Liver (tissue), 9 donors: ENCODE results near the gene PPM1B. TPM values are rescaled to one million over a fixed set of nuclear protein-coding genes. Genes with fewer than 3 reads are reported as not detected.
"Not testable (repeated sequence)": the region's sequence is repeated elsewhere in the genome, so short reads cannot be mapped to it uniquely, and the experiment has no call there.

Experiments
- DNase-seq: peaks from one replicate; pipeline ENCODE4 v3.0.0-alpha.2; 2017; ENCODE audit warnings: low spot score
- H3K27ac ChIP-seq, 2 donors: one replicate each; pipeline ENCODE4 v1.7.0; 2013; ENCODE audit warnings: inconsistent platforms in 2 of 2, low read length in 2 of 2, control low read depth in 1 of 2, low read depth in 1 of 2, mild to moderate bottlenecking in 1 of 2
- H3K27me3 ChIP-seq, 4 donors: one replicate each; pipeline versions ENCODE4 v1.6.1 to v1.7.0; 2013; ENCODE audit warnings: low read length in 3 of 4, inconsistent platforms in 1 of 4, mild to moderate bottlenecking in 1 of 4, moderate library complexity in 1 of 4; ENCODE audit not compliant: control insufficient read depth in 4 of 4, insufficient read depth in 4 of 4
- H3K36me3 ChIP-seq, 4 donors: one replicate each; pipeline versions ENCODE4 v1.6.1 to v1.7.0; 2013; ENCODE audit warnings: low read length in 3 of 4, mild to moderate bottlenecking in 3 of 4, low read depth in 1 of 4, moderate library complexity in 1 of 4; ENCODE audit not compliant: control insufficient read depth in 4 of 4, insufficient read depth in 3 of 4
- H3K4me1 ChIP-seq, 4 donors: one replicate each; pipeline versions ENCODE4 v1.6.1 to v1.7.0; 2013; ENCODE audit warnings: low read length in 3 of 4, mild to moderate bottlenecking in 3 of 4, moderate library complexity in 1 of 4; ENCODE audit not compliant: control insufficient read depth in 4 of 4, insufficient read depth in 4 of 4
- H3K4me3 ChIP-seq, 3 donors: one replicate each; pipeline versions ENCODE4 v1.6.1 to v1.7.0; 2013; ENCODE audit warnings: low read length in 3 of 3, control low read depth in 1 of 3, low read depth in 1 of 3, mild to moderate bottlenecking in 1 of 3
- H3K9ac ChIP-seq, 2 donors: one replicate each; pipeline ENCODE4 v1.7.0; 2013; ENCODE audit warnings: low read length in 2 of 2, mild to moderate bottlenecking in 2 of 2, moderate library complexity in 2 of 2, control low read depth in 1 of 2, low read depth in 1 of 2
- H3K9me3 ChIP-seq, 4 donors: one replicate each; pipeline versions ENCODE4 v1.6.1 to v1.7.0; 2013; ENCODE audit warnings: low read length in 3 of 4; ENCODE audit not compliant: control insufficient read depth in 4 of 4
- FOXA1 ChIP-seq: IDR thresholded peaks from 2 replicates; pipeline ENCODE4 v1.6.1; 2016; ENCODE audit warnings: antibody characterized with exemption
- HNF4A ChIP-seq, 2 donors: conservative IDR thresholded peaks; 2 replicates each; pipeline ENCODE4 v1.6.1; 2016; ENCODE audit warnings: antibody characterized with exemption in 2 of 2, mild to moderate bottlenecking in 2 of 2
- HNF4G ChIP-seq: IDR thresholded peaks from 2 replicates; pipeline ENCODE4 v1.6.1; 2016; ENCODE audit warnings: antibody characterized with exemption
- JUND ChIP-seq, 2 donors: IDR thresholded peaks; 2 replicates each; pipeline ENCODE4 v1.6.1; 2016; ENCODE audit warnings: antibody characterized with exemption in 2 of 2
- NR2F2 ChIP-seq: IDR thresholded peaks from 2 replicates; pipeline ENCODE4 v1.6.1; 2016; ENCODE audit warnings: antibody characterized with exemption
- RXRA ChIP-seq, 2 donors: IDR thresholded peaks; 2 replicates each; pipeline ENCODE4 v1.6.1; 2017 to 2018; ENCODE audit warnings: antibody characterized with exemption in 2 of 2, mild to moderate bottlenecking in 1 of 2
- TAF1 ChIP-seq: conservative IDR thresholded peaks from 2 replicates; pipeline ENCODE4 v1.6.1; 2016; ENCODE audit warnings: antibody characterized with exemption, mild to moderate bottlenecking
- YY1 ChIP-seq: IDR thresholded peaks from 2 replicates; pipeline ENCODE4 v1.6.1; 2016; ENCODE audit warnings: antibody characterized with exemption, mild to moderate bottlenecking
- WGBS: extraction: QIAGEN DNeasy Blood & Tissue Kit; methylation state at CpG from one replicate; pipeline ENCODE4 v1.1.7; 2013; 5-methylcytosine and 5-hydroxymethylcytosine counted together
- polyA plus RNA-seq, 2 donors: library from polyadenylated mRNA; stranded (reverse) in 1 of 2; unstranded in 1 of 2; fragments of 200-250 nt in 1 of 2; fragments of >200 nt in 1 of 2; fragmentation: Nextera tagmentation in 1 of 2; extraction: Ambion mirVana in 1 of 2; gene quantifications; one replicate each; pipeline versions ENCODE4 v1.2.1 to v1.2.3, GENCODE V29; 2013 to 2015
- total RNA-seq, 2 donors: library from RNA; depleted of rRNA; stranded (reverse); fragments of >200 nt; gene quantifications; one replicate each; pipeline ENCODE4 v1.2.3, GENCODE V29; 2014
- TF ChIP-seq, protein P1 (sequence below): IDR thresholded peaks from 2 replicates; pipeline ENCODE4 v1.6.1; 2016; ENCODE audit warnings: antibody characterized with exemption
- TF ChIP-seq, protein P2 (sequence below): IDR thresholded peaks from 2 replicates; pipeline ENCODE4 v1.6.1; 2016; ENCODE audit warnings: antibody characterized with exemption, mild to moderate bottlenecking
- TF ChIP-seq, protein P3 (sequence below): IDR thresholded peaks from 2 replicates; pipeline ENCODE4 v1.6.1; 2016; ENCODE audit warnings: antibody characterized with exemption
- donor health status: healthy.
- donor health status: healthy.
- donor health status: healthy.
- donor health status: healthy.
- donor health status: healthy.

The PPM1B gene
- total and polyA plus RNA-seq, 4 donors, result 13.5 to 38.5 (median 30.8) TPM

DNA sequence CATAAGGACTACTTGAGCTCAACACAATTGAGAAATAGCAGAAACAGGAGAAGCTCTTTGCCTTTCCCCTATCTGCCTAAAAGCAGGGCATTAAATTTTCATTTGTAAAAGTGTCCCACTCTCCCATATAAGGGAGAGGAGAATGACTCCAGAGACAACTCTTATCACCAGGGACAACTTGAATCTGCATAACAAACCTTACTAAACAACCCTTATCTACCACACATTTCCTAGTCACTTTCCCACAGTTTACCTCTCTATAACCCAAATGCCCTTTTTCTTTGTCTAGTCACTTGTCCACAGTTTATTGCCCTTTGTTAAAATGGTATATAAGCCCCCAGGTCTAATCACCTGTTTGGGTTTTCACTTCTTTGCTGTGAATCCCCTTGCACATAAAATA lies 37.5 kb upstream of the PPM1B start:
- TF ChIP-seq JUND (IDR thresholded peaks at IDR 0.05) (no peak), YY1 (no peak), HNF4G (no peak), RXRA (IDR thresholded peaks at IDR 0.05) (no peak), HNF4A (conservative IDR thresholded peaks at IDR 0.05) (no peak), NR2F2 (no peak), TAF1 (no peak), FOXA1 (no peak)
- TF ChIP-seq, protein P1, sequence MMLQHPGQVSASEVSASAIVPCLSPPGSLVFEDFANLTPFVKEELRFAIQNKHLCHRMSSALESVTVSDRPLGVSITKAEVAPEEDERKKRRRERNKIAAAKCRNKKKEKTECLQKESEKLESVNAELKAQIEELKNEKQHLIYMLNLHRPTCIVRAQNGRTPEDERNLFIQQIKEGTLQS, result no peak
- TF ChIP-seq, protein P2, sequence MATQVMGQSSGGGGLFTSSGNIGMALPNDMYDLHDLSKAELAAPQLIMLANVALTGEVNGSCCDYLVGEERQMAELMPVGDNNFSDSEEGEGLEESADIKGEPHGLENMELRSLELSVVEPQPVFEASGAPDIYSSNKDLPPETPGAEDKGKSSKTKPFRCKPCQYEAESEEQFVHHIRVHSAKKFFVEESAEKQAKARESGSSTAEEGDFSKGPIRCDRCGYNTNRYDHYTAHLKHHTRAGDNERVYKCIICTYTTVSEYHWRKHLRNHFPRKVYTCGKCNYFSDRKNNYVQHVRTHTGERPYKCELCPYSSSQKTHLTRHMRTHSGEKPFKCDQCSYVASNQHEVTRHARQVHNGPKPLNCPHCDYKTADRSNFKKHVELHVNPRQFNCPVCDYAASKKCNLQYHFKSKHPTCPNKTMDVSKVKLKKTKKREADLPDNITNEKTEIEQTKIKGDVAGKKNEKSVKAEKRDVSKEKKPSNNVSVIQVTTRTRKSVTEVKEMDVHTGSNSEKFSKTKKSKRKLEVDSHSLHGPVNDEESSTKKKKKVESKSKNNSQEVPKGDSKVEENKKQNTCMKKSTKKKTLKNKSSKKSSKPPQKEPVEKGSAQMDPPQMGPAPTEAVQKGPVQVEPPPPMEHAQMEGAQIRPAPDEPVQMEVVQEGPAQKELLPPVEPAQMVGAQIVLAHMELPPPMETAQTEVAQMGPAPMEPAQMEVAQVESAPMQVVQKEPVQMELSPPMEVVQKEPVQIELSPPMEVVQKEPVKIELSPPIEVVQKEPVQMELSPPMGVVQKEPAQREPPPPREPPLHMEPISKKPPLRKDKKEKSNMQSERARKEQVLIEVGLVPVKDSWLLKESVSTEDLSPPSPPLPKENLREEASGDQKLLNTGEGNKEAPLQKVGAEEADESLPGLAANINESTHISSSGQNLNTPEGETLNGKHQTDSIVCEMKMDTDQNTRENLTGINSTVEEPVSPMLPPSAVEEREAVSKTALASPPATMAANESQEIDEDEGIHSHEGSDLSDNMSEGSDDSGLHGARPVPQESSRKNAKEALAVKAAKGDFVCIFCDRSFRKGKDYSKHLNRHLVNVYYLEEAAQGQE, result no peak
- TF ChIP-seq, protein P3, sequence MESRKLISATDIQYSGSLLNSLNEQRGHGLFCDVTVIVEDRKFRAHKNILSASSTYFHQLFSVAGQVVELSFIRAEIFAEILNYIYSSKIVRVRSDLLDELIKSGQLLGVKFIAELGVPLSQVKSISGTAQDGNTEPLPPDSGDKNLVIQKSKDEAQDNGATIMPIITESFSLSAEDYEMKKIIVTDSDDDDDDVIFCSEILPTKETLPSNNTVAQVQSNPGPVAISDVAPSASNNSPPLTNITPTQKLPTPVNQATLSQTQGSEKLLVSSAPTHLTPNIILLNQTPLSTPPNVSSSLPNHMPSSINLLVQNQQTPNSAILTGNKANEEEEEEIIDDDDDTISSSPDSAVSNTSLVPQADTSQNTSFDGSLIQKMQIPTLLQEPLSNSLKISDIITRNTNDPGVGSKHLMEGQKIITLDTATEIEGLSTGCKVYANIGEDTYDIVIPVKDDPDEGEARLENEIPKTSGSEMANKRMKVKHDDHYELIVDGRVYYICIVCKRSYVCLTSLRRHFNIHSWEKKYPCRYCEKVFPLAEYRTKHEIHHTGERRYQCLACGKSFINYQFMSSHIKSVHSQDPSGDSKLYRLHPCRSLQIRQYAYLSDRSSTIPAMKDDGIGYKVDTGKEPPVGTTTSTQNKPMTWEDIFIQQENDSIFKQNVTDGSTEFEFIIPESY, result no peak
- no peak overlapping the region for H3K4me3 ChIP-seq
- no peak overlapping the region for H3K27ac ChIP-seq
- H3K36me3 ChIP-seq, result no peaks in the 10 kb centered on the region
- no peak overlapping the region for H3K9ac ChIP-seq
- DNase-seq, result no peak
- H3K4me1 ChIP-seq, result no peaks in the 10 kb centered on the region
- H3K27me3 ChIP-seq, result no peaks in the 10 kb centered on the region
- H3K9me3 ChIP-seq, result no peaks in the 10 kb centered on the region

DNA sequence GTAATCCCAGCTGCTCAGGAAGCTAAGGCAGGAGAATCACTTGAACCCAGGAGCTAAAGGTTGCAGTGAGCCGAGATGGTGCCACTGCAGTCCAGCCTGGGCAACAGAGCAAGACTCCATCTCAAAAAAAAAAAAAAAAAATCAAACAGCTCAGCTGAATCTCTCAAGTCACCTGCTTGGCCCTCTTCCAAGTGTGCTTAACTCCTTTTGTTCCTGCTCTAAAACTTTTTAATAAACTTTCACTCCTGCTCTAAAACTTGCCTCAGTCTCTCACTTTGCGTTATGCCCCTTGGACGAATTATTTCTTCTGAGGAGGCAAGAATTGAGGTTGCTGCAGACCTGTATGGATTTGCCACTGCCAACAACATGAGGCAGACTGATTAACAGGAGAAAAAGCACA lies 35.1 kb upstream of the PPM1B start:
- not testable (repeated sequence) for H3K4me3 ChIP-seq, H3K4me1 ChIP-seq, H3K36me3 ChIP-seq, H3K9ac ChIP-seq, DNase-seq, H3K27ac ChIP-seq, H3K9me3 ChIP-seq, H3K27me3 ChIP-seq
- 92% methylated on average over 3 of the region's 3 CpGs for WGBS

DNA sequence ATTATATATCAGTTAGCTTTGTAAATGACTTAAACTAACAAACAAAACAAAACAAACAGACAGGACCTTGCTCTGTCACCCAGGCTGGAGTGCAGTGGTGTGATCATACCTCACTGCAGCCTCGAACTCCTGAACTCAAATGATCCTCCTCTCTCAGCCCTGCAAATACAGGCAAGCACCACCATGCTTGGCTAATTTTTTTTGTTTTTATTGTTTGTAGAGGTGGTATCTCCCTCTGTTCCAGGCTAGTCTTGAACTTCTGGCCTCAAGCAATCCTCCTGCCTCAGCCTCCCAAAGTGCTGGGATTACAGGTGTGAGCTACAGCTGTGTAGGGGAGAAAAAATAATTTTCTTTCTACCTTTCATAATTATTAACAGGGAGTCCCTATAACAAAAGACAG lies 33.8 kb upstream of the PPM1B start:
- WGBS, result 90% methylated on average over 1 of the region's 1 CpG
- no peak for TF ChIP-seq RXRA (IDR thresholded peaks at IDR 0.05)
- TF ChIP-seq, protein P1, result no peak
- TF ChIP-seq, protein P3, result no peak
- no peak for DNase-seq
- H3K27ac ChIP-seq, result no peak overlapping the region
- H3K4me1 ChIP-seq, result no peaks in the 10 kb centered on the region
- no peaks in the 10 kb centered on the region for H3K36me3 ChIP-seq
- H3K9ac ChIP-seq, result no peak overlapping the region
- H3K27me3 ChIP-seq, result no peaks in the 10 kb centered on the region
- no peak overlapping the region for H3K4me3 ChIP-seq
- no peaks in the 10 kb centered on the region for H3K9me3 ChIP-seq
